PC-9 (cell line): ENCODE measurements around the gene ZCCHC3.

Experiments
- CTCF ChIP-seq: fragments of 200-600 bp; sonication (generic); conservative IDR thresholded peaks from 2 replicates; pipeline ENCODE4 v1.6.1; 2017; ENCODE audit warnings: mixed run types, antibody characterized with exemption, mild to moderate bottlenecking, moderate library complexity
- EZH2 ChIP-seq: fragments of 200-600 bp; sonication (generic); IDR thresholded peaks from 2 replicates; pipeline ENCODE4 v1.8.0; 2017; ENCODE audit warnings: antibody characterized with exemption, low read depth

- TF ChIP-seq CTCF (no peak), EZH2 (no peak)
Observed at GRCh38 chr20:298776-299391, 1.5 kb downstream of the ZCCHC3 start.
